Esophagus muscularis mucosa (tissue), 4 donors: ENCODE measurements around the gene P2RX7. TPM values are rescaled to one million over a fixed set of nuclear protein-coding genes. Genes with fewer than 3 reads are reported as not detected.

Source experiments
- DNase-seq: peaks from one replicate; pipeline ENCODE4 v3.0.0-alpha.2; 2017; ENCODE audit errors: extremely low spot score
- H3K27ac ChIP-seq, 4 donors: fragments of 200-600 bp; sonication (generic); replicated peaks in 1 of 4; 1 replicate in 3 of 4; 2 replicates in 1 of 4; pipeline ENCODE4 v1.5.1; 2016 to 2019; ENCODE audit warnings: mild to moderate bottlenecking in 1 of 4
- H3K27me3 ChIP-seq, 4 donors: fragments of 200-600 bp; sonication (generic); one replicate each; pipeline versions ENCODE4 v1.5.1 to v1.6.0; 2016 to 2019
- H3K36me3 ChIP-seq, 4 donors: fragments of 200-600 bp; sonication (generic); one replicate each; pipeline ENCODE4 v1.5.1; 2016 to 2019
- H3K4me1 ChIP-seq, 4 donors: fragments of 200-600 bp; sonication (generic); one replicate each; pipeline ENCODE4 v1.5.1; 2016 to 2019
- H3K4me3 ChIP-seq, 4 donors: fragments of 200-600 bp; sonication (generic); 1 replicate in 2 of 4; 2 replicates in 2 of 4; pipeline ENCODE4 v1.5.1; 2016 to 2019; ENCODE audit warnings: mild to moderate bottlenecking in 4 of 4, moderate library complexity in 1 of 4
- H3K9me3 ChIP-seq, 4 donors: fragments of 200-600 bp; sonication (generic); 1 replicate in 3 of 4; 2 replicates in 1 of 4; pipeline ENCODE4 v1.5.1; 2016 to 2019
- EP300 ChIP-seq: sonication (generic); formaldehyde crosslinking; IDR thresholded peaks from one replicate; pipeline ENCODE4 v1.6.1; 2017; ENCODE audit warnings: antibody characterized with exemption
- POLR2A ChIP-seq: fragments of 450-650 bp; IDR thresholded peaks from one replicate; pipeline ENCODE4 v1.6.1; 2017; ENCODE audit warnings: antibody characterized with exemption, moderate library complexity, mild to moderate bottlenecking, low read depth
- POLR2AphosphoS5 ChIP-seq, 2 donors: sonication (generic); formaldehyde crosslinking; IDR thresholded peaks; one replicate each; pipeline ENCODE4 v1.6.1; 2017; ENCODE audit warnings: antibody characterized with exemption in 2 of 2
- WGBS: methylation state at CpG from one replicate; pipeline ENCODE4 v1.1.5; 2018; 5-methylcytosine and 5-hydroxymethylcytosine counted together
- intact Hi-C: fragments of 100-400 bp; cut with DNase I; formaldehyde crosslinking; loops from one replicate; pipeline ENCODE4 v1.15.1; 2023
- total RNA-seq, 4 donors: library from RNA; depleted of rRNA; stranded (reverse); fragments of >200 nt; gene quantifications; one replicate each; pipeline versions ENCODE4 v1.1.0 to v1.2.1, GENCODE V29; 2016
- TF ChIP-seq, protein P1 (sequence below), 3 experiments: fragments of 200-600 bp in 2 of 3; fragments of 450-650 bp in 1 of 3; sonication (generic) in 2 of 3; IDR thresholded peaks; one replicate each; pipeline ENCODE4 v1.5.1; 2017 to 2019; ENCODE audit warnings: antibody characterized with exemption in 3 of 3, mild to moderate bottlenecking in 2 of 3, moderate library complexity in 1 of 3

Gene P2RX7
- total RNA-seq, 4 donors from 2014 or later: 1.5 to 4.3 (median 2.7) TPM

DNA sequence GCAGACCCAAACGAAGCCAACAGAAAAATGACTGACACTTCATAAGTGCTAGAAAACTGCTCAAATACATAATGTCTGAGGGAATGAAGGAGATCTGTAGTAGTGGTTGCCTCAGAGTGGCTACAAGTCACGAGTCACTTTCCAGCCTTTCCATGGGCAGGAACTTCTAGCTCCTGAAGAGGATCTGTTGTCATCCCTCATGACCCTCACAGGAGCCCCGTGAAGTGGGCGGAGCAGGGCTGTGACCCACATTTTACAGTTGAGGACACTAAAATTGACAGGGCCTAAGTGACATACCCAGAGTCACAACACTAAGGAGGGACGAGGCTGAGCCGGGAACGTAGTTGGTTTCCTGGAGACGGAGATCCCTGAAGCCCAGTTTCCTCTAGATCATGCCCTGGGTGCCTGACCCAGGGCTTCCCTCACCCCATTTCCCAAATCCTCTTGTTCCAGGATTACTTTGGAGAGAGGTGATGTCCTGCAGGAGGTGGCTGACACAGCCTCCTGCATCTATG, 45.8 kb upstream of the P2RX7 start:
- 92% methylated on average over 8 of the region's 8 CpGs for WGBS
- Histone ChIP-seq H3K27ac (no peak overlapping the region), H3K9me3 (no peaks in the 10 kb centered on the region), H3K36me3 (no peaks in the 10 kb centered on the region), H3K27me3 (no peaks in the 10 kb centered on the region), H3K4me1 (no peaks in the 10 kb centered on the region), H3K4me3 (no peak overlapping the region)
- TF ChIP-seq POLR2A: no peak
- no peak for TF ChIP-seq POLR2AphosphoS5 (IDR thresholded peaks at IDR 0.05)
- no peak for TF ChIP-seq EP300
- TF ChIP-seq, protein P1, sequence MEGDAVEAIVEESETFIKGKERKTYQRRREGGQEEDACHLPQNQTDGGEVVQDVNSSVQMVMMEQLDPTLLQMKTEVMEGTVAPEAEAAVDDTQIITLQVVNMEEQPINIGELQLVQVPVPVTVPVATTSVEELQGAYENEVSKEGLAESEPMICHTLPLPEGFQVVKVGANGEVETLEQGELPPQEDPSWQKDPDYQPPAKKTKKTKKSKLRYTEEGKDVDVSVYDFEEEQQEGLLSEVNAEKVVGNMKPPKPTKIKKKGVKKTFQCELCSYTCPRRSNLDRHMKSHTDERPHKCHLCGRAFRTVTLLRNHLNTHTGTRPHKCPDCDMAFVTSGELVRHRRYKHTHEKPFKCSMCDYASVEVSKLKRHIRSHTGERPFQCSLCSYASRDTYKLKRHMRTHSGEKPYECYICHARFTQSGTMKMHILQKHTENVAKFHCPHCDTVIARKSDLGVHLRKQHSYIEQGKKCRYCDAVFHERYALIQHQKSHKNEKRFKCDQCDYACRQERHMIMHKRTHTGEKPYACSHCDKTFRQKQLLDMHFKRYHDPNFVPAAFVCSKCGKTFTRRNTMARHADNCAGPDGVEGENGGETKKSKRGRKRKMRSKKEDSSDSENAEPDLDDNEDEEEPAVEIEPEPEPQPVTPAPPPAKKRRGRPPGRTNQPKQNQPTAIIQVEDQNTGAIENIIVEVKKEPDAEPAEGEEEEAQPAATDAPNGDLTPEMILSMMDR (IDR thresholded peaks at IDR 0.05): no peak
- intact Hi-C loops: no loop called here
- peak; percentile 31 for DNase-seq

DNA sequence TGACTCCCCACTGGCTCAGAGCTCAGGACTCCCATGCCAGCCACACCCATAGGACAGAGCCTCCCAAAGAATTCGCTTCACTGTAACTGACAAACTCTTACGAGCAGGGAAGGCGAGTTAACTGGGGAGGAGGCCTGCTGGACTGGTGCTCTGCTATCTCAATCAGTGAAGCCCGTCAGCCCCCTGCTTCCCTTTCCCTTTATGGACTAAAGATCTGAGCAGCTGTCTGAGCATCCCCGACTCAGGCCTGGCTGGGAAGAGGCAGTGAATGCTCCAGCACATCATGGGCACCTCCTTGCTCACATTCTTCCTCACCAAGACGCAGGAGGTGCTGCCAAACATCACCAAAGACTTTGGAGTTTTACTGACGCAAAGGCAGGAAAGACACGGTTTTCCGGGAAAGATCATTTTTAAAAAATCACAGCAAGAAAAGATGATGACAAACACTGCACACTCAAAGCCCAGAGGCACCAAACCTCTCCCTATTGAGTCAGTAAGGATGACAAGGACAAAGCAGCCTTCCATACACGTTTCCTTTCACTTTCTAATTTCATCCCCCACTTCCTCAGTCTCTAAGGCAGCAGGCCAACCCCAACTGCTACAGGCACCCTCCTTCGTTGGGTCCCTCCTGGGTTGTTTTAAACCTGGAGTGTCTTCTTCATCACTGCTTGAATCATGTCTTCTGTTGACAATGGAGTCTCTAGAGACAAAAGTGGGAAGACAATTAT, 45.0 kb upstream of the P2RX7 start:
- Histone ChIP-seq H3K27ac (no peak overlapping the region), H3K36me3 (no peaks in the 10 kb centered on the region), H3K4me1 (no peaks in the 10 kb centered on the region), H3K4me3 (no peak overlapping the region), H3K9me3 (no peaks in the 10 kb centered on the region), H3K27me3 (no peaks in the 10 kb centered on the region)
- WGBS: 69% methylated on average over 9 of the region's 11 CpGs
- TF ChIP-seq POLR2AphosphoS5 (IDR thresholded peaks at IDR 0.05) (no peak), POLR2A (no peak), EP300 (no peak)
- TF ChIP-seq, protein P1 (IDR thresholded peaks at IDR 0.05): no peak
- intact Hi-C loops: no loop called here
- DNase-seq: peak; percentile 82

DNA sequence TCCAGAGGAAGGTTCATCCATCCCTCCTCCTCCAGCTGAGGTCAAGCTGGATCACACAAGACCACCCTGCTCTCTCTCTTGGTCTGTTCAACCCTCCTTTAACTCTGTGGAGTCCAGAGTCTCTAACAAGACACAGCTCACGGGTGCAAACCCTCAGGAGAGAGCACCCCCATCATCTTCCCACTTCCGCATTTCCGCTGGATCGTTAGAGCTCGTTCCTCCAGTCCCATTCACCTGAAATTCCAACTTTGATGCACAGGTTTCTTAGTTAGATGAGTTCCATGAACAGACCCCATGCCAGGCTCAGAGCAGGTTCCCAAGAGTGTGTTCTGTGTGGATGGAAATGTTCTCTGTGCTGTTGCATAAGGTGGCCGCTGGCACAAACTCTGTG, 44.5 kb upstream of the P2RX7 start:
- no peak overlapping the region for H3K27ac ChIP-seq
- WGBS: 91% methylated on average over 6 of the region's 6 CpGs
- no peak overlapping the region for H3K4me3 ChIP-seq
- TF ChIP-seq, protein P1 (IDR thresholded peaks at IDR 0.05): no peak
- TF ChIP-seq EP300 (no peak), POLR2A (no peak), POLR2AphosphoS5 (IDR thresholded peaks at IDR 0.05) (no peak)
- no peaks in the 10 kb centered on the region for H3K4me1 ChIP-seq
- peak; percentile 77 for DNase-seq
- H3K27me3 ChIP-seq: peaks cover 0 to under 1% (median 0%) of the 10 kb centered on the region in 4 donors
- intact Hi-C loops: no loop called here
- H3K36me3 ChIP-seq: no peaks in the 10 kb centered on the region
- no peaks in the 10 kb centered on the region for H3K9me3 ChIP-seq

DNA sequence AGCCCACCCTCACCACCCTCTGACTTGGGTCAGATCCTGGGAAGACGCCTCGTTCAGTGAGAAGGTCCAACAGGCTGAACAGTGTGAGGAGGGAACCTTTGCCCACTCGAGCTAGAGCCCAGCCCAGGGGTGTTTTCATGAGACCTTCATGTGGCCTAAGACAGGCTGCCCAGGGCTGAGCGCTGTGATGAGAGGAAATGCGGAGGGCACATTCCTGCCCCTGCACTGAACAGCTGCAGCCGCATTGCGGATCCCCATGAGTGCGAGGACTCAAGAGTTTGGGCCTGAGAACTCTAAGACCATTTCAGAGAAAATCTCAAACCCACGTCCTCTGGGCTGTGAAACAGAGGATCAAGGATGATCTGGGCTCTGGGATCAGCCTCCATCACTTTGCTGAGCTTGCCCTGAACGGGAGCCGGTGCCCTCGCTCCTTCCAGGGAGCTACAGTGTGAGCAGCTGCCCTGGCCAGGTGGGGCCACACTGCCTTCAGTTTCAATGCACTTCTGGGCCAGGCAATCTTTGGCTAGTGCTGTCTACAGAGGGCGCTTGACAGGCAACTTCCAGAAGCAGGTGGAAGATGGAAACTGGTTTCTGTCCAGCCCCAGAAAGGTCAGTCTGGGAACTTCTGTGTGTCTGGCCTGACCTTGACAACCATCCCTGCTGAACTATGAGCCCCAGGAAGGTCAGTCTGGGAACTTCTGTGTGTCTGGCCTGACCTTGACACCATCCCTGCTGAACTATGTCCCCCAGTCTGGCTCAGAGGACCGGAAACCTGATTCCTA, 43.5 kb upstream of the P2RX7 start:
- H3K27ac ChIP-seq: no peak overlapping the region
- 76% methylated on average over 5 of the region's 14 CpGs for WGBS
- H3K27me3 ChIP-seq: peaks cover 0 to 8% (median 0%) of the 10 kb centered on the region in 4 donors
- intact Hi-C loops: no loop called here
- no peak overlapping the region for H3K4me3 ChIP-seq
- no peaks in the 10 kb centered on the region for H3K9me3 ChIP-seq
- TF ChIP-seq EP300: no peak
- TF ChIP-seq, protein P1 (IDR thresholded peaks at IDR 0.05): no peak
- TF ChIP-seq POLR2AphosphoS5 (IDR thresholded peaks at IDR 0.05): no peak
- TF ChIP-seq POLR2A: no peak
- peak; percentile 79 for DNase-seq
- no peaks in the 10 kb centered on the region for H3K4me1 ChIP-seq
- H3K36me3 ChIP-seq: no peaks in the 10 kb centered on the region
